RWPE2 (cell line): ENCODE results near the gene SETD5.

ENCODE experiments used
- ATAC-seq: fragments of 200-7000 bp; cut with Tn5 transposase; 3 replicates; pipeline ENCODE4 v1.9.1; 2021; ENCODE audit warnings: low read depth
- DNase-seq: peaks from one replicate; pipeline ENCODE4 v3.0.0-alpha.2; 2020; ENCODE audit warnings: low spot score
- H3K27ac ChIP-seq: fragments of 450-650 bp; 2 replicates; pipeline ENCODE4 v1.5.1; 2017; ENCODE audit warnings: mild to moderate bottlenecking; ENCODE audit not compliant: poor library complexity, severe bottlenecking
- H3K27me3 ChIP-seq: fragments of 250-450 bp; sonication (Bioruptor Pico); 2 replicates; pipeline ENCODE4 v1.5.1; 2021; ENCODE audit warnings: mild to moderate bottlenecking, moderate library complexity; ENCODE audit not compliant: insufficient read depth, poor library complexity, severe bottlenecking
- H3K36me3 ChIP-seq: fragments of 250-450 bp; sonication (Bioruptor Pico); 2 replicates; pipeline ENCODE4 v1.5.1; 2020; ENCODE audit warnings: low read depth, mild to moderate bottlenecking, moderate library complexity
- H3K4me1 ChIP-seq: fragments of 250-450 bp; sonication (Bioruptor Pico); 2 replicates; pipeline ENCODE4 v1.5.1; 2021; ENCODE audit warnings: mild to moderate bottlenecking, moderate library complexity; ENCODE audit not compliant: insufficient read depth, poor library complexity, severe bottlenecking
- H3K4me3 ChIP-seq: fragments of 250-450 bp; sonication (Bioruptor Pico); 2 replicates; pipeline ENCODE4 v1.5.1; 2021; ENCODE audit warnings: mild to moderate bottlenecking, moderate library complexity; ENCODE audit not compliant: severe bottlenecking
- H3K9me3 ChIP-seq: fragments of 250-450 bp; sonication (Bioruptor Pico); 2 replicates; pipeline ENCODE4 v1.5.1; 2021; ENCODE audit warnings: mild to moderate bottlenecking, moderate library complexity; ENCODE audit not compliant: severe bottlenecking
- TF ChIP-seq, protein P1 (sequence below): fragments of 450-650 bp; IDR thresholded peaks from one replicate; pipeline ENCODE4 v1.5.1; 2017; ENCODE audit warnings: mild to moderate bottlenecking, moderate library complexity; ENCODE audit not compliant: poor library complexity, severe bottlenecking

The SETD5 gene

DNA sequence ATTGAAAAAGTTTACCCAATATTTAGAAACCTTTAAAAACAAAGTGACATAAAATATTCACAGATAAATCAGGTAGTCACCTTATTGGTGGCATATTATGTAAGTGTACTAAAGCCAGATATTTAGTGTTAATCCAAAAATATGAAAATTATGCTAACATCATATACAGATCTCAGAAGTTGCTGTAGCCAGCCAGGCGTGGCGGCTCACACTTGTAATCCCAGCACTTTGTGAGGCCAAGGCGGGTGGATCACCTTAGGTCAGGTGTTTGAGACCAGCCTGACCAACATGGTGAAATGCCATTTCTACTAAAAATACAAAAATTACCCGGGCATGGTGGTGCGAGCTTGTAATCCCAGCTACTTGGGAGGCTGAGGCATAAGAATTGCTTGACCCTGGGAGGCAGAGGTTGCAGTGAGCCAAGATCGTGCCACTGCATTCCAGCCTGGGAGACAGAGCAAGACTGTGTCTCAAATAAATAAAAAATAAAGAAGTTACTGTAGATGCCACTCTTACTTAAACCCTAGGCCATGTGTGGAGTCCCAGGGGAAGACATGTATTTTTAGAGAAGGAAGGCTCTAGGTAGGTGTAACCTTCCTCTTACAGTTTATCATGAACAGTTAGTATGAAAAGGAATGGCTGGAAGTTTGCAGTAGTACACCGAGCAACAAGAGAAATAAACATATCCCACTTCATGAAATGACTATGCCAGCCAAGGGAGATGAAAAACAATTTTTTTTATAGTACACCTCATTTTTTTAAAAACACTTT, 9.6 kb downstream of the SETD5 start:
- ATAC-seq (no peak), DNase-seq (no peak)
- Histone ChIP-seq H3K36me3 (peaks cover 36% of the 10 kb centered on the region), H3K27me3 (no peaks in the 10 kb centered on the region), H3K9me3 (no peaks in the 10 kb centered on the region), H3K4me1 (peaks cover 40% of the 10 kb centered on the region), H3K27ac (no peak overlapping the region), H3K4me3 (no peak overlapping the region)
- TF ChIP-seq, protein P1, sequence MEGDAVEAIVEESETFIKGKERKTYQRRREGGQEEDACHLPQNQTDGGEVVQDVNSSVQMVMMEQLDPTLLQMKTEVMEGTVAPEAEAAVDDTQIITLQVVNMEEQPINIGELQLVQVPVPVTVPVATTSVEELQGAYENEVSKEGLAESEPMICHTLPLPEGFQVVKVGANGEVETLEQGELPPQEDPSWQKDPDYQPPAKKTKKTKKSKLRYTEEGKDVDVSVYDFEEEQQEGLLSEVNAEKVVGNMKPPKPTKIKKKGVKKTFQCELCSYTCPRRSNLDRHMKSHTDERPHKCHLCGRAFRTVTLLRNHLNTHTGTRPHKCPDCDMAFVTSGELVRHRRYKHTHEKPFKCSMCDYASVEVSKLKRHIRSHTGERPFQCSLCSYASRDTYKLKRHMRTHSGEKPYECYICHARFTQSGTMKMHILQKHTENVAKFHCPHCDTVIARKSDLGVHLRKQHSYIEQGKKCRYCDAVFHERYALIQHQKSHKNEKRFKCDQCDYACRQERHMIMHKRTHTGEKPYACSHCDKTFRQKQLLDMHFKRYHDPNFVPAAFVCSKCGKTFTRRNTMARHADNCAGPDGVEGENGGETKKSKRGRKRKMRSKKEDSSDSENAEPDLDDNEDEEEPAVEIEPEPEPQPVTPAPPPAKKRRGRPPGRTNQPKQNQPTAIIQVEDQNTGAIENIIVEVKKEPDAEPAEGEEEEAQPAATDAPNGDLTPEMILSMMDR = no peak

DNA sequence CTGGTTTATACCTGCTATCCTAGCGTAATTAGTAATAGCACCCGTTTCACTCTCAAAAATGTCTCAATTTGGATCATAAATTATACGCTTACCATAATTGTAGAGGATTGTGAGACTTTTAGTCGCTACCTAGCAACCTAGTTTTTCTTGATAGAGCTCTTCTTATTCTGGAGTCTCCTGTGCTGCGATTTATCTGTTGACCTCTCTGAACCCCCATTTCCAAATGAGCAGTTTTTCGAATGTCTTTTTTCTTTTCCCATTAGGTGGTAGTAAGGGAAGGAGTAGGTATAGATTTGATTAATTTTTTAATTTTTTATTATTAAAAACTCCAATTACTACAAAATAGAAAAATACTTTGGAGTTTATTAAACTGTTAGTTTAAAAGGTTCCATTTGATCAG, 10.6 kb downstream of the SETD5 start:
- peaks cover 43% of the 10 kb centered on the region for H3K36me3 ChIP-seq
- H3K4me3 ChIP-seq = no peak overlapping the region
- no peaks in the 10 kb centered on the region for H3K27me3 ChIP-seq
- TF ChIP-seq, protein P1 = no peak
- no peak overlapping the region for H3K27ac ChIP-seq
- DNase-seq = no peak
- H3K4me1 ChIP-seq = peaks cover 35% of the 10 kb centered on the region
- H3K9me3 ChIP-seq = no peaks in the 10 kb centered on the region
- no peak for ATAC-seq

DNA sequence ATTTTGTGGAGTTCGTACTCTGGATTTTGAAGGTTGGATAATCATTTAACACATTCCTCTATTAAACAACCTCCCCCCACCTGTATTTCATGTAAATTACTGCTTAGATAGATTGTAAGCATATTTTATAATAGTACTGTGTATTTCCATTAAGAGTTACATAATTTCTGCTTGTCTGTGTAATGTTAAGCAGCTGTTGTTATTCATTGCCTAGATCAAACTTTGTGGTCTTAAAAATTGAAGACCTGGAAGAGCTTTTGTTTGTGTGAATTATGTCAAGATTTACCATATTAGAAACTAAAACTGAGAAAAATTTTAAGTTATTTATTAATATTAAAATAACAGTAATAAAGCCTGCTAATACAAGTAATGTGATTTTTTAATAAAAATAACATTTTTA, 11.1 kb downstream of the SETD5 start:
- no peak for ATAC-seq
- Histone ChIP-seq H3K9me3 (no peaks in the 10 kb centered on the region), H3K27ac (no peak overlapping the region), H3K4me3 (no peak overlapping the region), H3K4me1 (peaks cover 30% of the 10 kb centered on the region), H3K36me3 (peaks cover 48% of the 10 kb centered on the region), H3K27me3 (no peaks in the 10 kb centered on the region)
- no peak for DNase-seq
- TF ChIP-seq, protein P1 = no peak

DNA sequence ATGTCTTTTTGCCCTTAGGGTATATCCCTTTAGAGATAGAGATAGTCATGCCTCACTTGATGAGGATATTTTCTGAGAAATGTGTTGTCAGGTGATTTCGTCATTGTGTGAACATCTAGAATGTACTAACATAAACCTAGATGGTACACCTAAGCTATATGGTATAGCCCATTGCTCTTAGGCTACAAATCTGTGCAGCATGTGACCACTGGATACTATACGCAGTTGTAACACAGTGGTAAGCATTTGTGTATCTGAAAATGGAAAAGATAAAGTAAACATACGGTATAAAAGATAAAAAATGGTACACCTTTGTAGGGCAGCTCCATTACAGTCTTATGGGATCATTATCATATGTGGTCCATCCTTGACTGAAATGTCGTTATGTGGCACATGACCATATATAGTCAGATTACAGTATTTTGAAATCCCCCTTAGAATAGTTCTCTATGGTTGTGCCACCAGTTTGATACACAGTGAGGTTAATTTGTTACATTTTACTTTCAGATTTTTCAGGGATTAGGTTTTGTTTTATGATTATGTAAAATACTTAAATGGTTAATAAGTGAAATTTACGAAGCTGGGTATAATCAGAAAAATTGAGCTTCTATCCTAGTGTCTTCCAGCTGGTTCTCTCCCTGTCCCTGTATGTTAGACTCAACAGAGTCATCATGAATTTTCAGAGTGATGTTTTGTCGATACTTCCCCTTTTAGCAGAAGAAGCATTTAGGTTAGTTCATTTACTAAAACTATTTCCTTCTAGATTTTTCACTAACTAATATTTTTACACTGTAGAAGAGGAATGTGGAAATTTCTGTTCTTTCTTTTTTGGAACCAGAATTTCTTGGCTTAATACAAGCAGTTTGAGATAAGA, 12.8 kb downstream of the SETD5 start:
- peaks cover 26% of the 10 kb centered on the region for H3K4me1 ChIP-seq
- H3K27me3 ChIP-seq = no peaks in the 10 kb centered on the region
- H3K9me3 ChIP-seq = no peaks in the 10 kb centered on the region
- DNase-seq = no peak
- peaks cover 62% of the 10 kb centered on the region for H3K36me3 ChIP-seq
- no peak for ATAC-seq
- H3K27ac ChIP-seq = no peak overlapping the region
- TF ChIP-seq, protein P1 = no peak
- no peak overlapping the region for H3K4me3 ChIP-seq

DNA sequence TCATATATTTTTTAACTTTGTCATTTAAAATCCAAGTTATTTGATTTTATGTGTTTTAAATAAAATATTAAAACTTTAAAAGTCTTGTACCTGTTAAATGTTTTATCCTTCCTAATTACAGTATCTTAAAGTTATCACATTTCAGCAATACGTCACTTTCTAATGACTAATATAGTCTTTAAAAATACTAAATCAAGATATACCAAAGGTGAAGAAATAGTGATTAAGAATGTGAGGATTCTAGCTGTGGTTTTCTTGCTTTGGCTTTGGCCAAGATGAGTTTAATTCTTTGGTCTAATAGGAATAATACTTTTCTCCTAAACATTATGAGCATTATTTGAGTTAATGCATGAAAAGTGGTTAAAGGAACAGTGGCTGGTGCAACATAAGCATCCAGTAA, 13.9 kb downstream of the SETD5 start:
- H3K36me3 ChIP-seq = peaks cover 73% of the 10 kb centered on the region
- no peak for ATAC-seq
- no peaks in the 10 kb centered on the region for H3K27me3 ChIP-seq
- no peak overlapping the region for H3K4me3 ChIP-seq
- no peak overlapping the region for H3K27ac ChIP-seq
- peaks cover 28% of the 10 kb centered on the region for H3K4me1 ChIP-seq
- TF ChIP-seq, protein P1 = no peak
- H3K9me3 ChIP-seq = no peaks in the 10 kb centered on the region
- no peak for DNase-seq
